Activated naive CD4-positive, alpha-beta T cell treated with anti-CD3 and anti-CD28 coated beads, Interleukin-2, amount 50 U/mL, for 72 hours (primary cell): ENCODE measurements around the gene CABLES2. TPM values are rescaled to one million over a fixed set of nuclear protein-coding genes. Genes with fewer than 3 reads are reported as not detected.

ENCODE experiments used
- ATAC-seq, 2 donors: fragments of 150-1000 bp; cut with Tn5 transposase; 2 replicates each; pipeline ENCODE4 v1.10.0; 2021; ENCODE audit warnings: mild to moderate bottlenecking in 2 of 2, moderate library complexity in 2 of 2
- DNase-seq, 2 donors: peaks; one replicate each; pipeline ENCODE4 v3.0.0; 2021 to 2022; ENCODE audit warnings: low spot score in 2 of 2
- H3K27ac Mint-ChIP-seq, 2 donors: one replicate each; pipeline ENCODE4 v1.8.0; 2022; ENCODE audit warnings: mild to moderate bottlenecking in 2 of 2, mixed read lengths in 2 of 2
- H3K36me3 Mint-ChIP-seq, 2 donors: one replicate each; pipeline ENCODE4 v1.8.0; 2022; ENCODE audit warnings: mixed read lengths in 2 of 2
- H3K9me3 Mint-ChIP-seq, 2 donors: one replicate each; pipeline ENCODE4 v1.8.0; 2022; ENCODE audit warnings: mixed read lengths in 2 of 2
- total RNA-seq, 2 donors: library from RNA; stranded (reverse); gene quantifications; one replicate each; pipeline ENCODE4 v1.2.3, GENCODE V29; 2022

The CABLES2 gene
- total RNA-seq, 2 donors from 2014 or later: 5.8 to 6.4 TPM

- H3K36me3 Mint-ChIP-seq: no peaks in the 10 kb centered on the region
- DNase-seq: no peak
- no peak overlapping the region for H3K27ac Mint-ChIP-seq
- no peak for ATAC-seq
- H3K9me3 Mint-ChIP-seq: no peaks in the 10 kb centered on the region
Measured at GRCh38 chr20:62425281-62426058, 18.4 kb upstream of the CABLES2 start.

GRCh38 chr20:62424249-62425107 is 17.4 kb upstream of the CABLES2 start:
- ATAC-seq (no peak), DNase-seq (no peak)
- Mint-ChIP-seq H3K9me3 (no peaks in the 10 kb centered on the region), H3K27ac (no peak overlapping the region), H3K36me3 (no peaks in the 10 kb centered on the region)

GRCh38 chr20:62423326-62423706 is 16.2 kb upstream of the CABLES2 start:
- Mint-ChIP-seq H3K36me3 (no peaks in the 10 kb centered on the region), H3K27ac (no peak overlapping the region), H3K9me3 (no peaks in the 10 kb centered on the region)
- ATAC-seq: no peak
- DNase-seq: no peak

- ATAC-seq (no peak), DNase-seq (no peak)
- Mint-ChIP-seq H3K9me3 (no peaks in the 10 kb centered on the region), H3K27ac (no peak overlapping the region), H3K36me3 (no peaks in the 10 kb centered on the region)
Measured at GRCh38 chr20:62422636-62423325, 15.7 kb upstream of the CABLES2 start.

- H3K9me3 Mint-ChIP-seq: no peaks in the 10 kb centered on the region
Measured at GRCh38 chr20:62421716-62421990, 14.6 kb upstream of the CABLES2 start.

GRCh38 chr20:62420846-62421715 is 14.0 kb upstream of the CABLES2 start:
- H3K36me3 Mint-ChIP-seq: no peaks in the 10 kb centered on the region
- H3K9me3 Mint-ChIP-seq: no peaks in the 10 kb centered on the region
- no peak overlapping the region for H3K27ac Mint-ChIP-seq
- ATAC-seq (no peak), DNase-seq (no peak)

More at GRCh38 chr20:62421716-62421990, 14.6 kb upstream of the CABLES2 start:
- ATAC-seq (no peak), DNase-seq (no peak)
- Mint-ChIP-seq H3K36me3 (no peaks in the 10 kb centered on the region), H3K27ac (no peak overlapping the region)

- Mint-ChIP-seq H3K36me3 (no peaks in the 10 kb centered on the region), H3K9me3 (no peaks in the 10 kb centered on the region), H3K27ac (no peak overlapping the region)
- ATAC-seq: no peak
- no peak for DNase-seq
Measured at GRCh38 chr20:62419759-62420158, 12.7 kb upstream of the CABLES2 start.

GRCh38 chr20:62418709-62419487 is 11.8 kb upstream of the CABLES2 start:
- Mint-ChIP-seq H3K27ac (no peak overlapping the region), H3K36me3 (no peaks in the 10 kb centered on the region), H3K9me3 (no peaks in the 10 kb centered on the region)
- DNase-seq: no peak
- no peak for ATAC-seq

- Mint-ChIP-seq H3K9me3 (no peaks in the 10 kb centered on the region), H3K27ac (no peak overlapping the region), H3K36me3 (no peaks in the 10 kb centered on the region)
- no peak for DNase-seq
- no peak for ATAC-seq
Measured at GRCh38 chr20:62417981-62418708, 11.1 kb upstream of the CABLES2 start.

GRCh38 chr20:62416651-62417637 is 9.9 kb upstream of the CABLES2 start:
- no peak for ATAC-seq
- Mint-ChIP-seq H3K36me3 (no peaks in the 10 kb centered on the region), H3K9me3 (no peaks in the 10 kb centered on the region), H3K27ac (no peak overlapping the region)
- no peak for DNase-seq

GRCh38 chr20:62415354-62416111 is 8.4 kb upstream of the CABLES2 start:
- H3K9me3 Mint-ChIP-seq: no peaks in the 10 kb centered on the region
- ATAC-seq (no peak), DNase-seq (no peak)
- no peaks in the 10 kb centered on the region for H3K36me3 Mint-ChIP-seq
- no peak overlapping the region for H3K27ac Mint-ChIP-seq

GRCh38 chr20:62413896-62414481 is 6.9 kb upstream of the CABLES2 start:
- Mint-ChIP-seq H3K36me3 (no peaks in the 10 kb centered on the region), H3K9me3 (no peaks in the 10 kb centered on the region), H3K27ac (no peak overlapping the region)
- DNase-seq (no peak), ATAC-seq (no peak)

- no peak for ATAC-seq
- Mint-ChIP-seq H3K36me3 (no peaks in the 10 kb centered on the region), H3K9me3 (no peaks in the 10 kb centered on the region)
Measured at GRCh38 chr20:62413025-62413570, 6.0 kb upstream of the CABLES2 start.

More at GRCh38 chr20:62413025-62413570, 6.0 kb upstream of the CABLES2 start:
- no peak overlapping the region for H3K27ac Mint-ChIP-seq
- no peak for DNase-seq
